ENCODE results near the gene SIL1.
"Not testable (repeated sequence)": the region's sequence is repeated elsewhere in the genome, so short reads cannot be mapped to it uniquely, and the experiment has no call there.

Gene SIL1

GRCh38 chr5:139138109-139138508 lies 60.1 kb downstream of the SIL1 start:
- DNase-seq = no peak

GRCh38 chr5:139137697-139138096 lies 60.5 kb downstream of the SIL1 start:
- no peak for DNase-seq

GRCh38 chr5:139134906-139135305 lies 63.3 kb downstream of the SIL1 start:
- DNase-seq = no peak

GRCh38 chr5:139133282-139133681 lies 64.9 kb downstream of the SIL1 start:
- DNase-seq = no peak

- no peak for DNase-seq
These were observed 65.7 kb downstream of the SIL1 start for GRCh38 chr5:139132515-139132914.

GRCh38 chr5:139131921-139132432 lies 66.2 kb downstream of the SIL1 start:
- DNase-seq = no peak

GRCh38 chr5:139131465-139131864 lies 66.7 kb downstream of the SIL1 start:
- no peak for DNase-seq

- no peak for DNase-seq
These were observed 67.1 kb downstream of the SIL1 start for GRCh38 chr5:139131062-139131461.

GRCh38 chr5:139130214-139130613 lies 68.0 kb downstream of the SIL1 start:
- no peak for DNase-seq

- DNase-seq = no peak
These were observed 71.5 kb downstream of the SIL1 start for GRCh38 chr5:139126711-139127111.

- DNase-seq = no peak
These were observed 72.2 kb downstream of the SIL1 start for GRCh38 chr5:139125991-139126390.

- DNase-seq = no peak
These were observed 73.2 kb downstream of the SIL1 start for GRCh38 chr5:139124774-139125520.

- no peak for DNase-seq
These were observed 77.0 kb downstream of the SIL1 start for GRCh38 chr5:139121120-139121519.

GRCh38 chr5:139120521-139120920 lies 77.6 kb downstream of the SIL1 start:
- DNase-seq = no peak

- DNase-seq = no peak
These were observed 79.4 kb downstream of the SIL1 start for GRCh38 chr5:139118804-139119203.

GRCh38 chr5:139117342-139117884 lies 80.8 kb downstream of the SIL1 start:
- no peak for DNase-seq

- no peak for DNase-seq
These were observed 82.0 kb downstream of the SIL1 start for GRCh38 chr5:139116100-139116655.

GRCh38 chr5:139113892-139114291 lies 84.3 kb downstream of the SIL1 start:
- DNase-seq = no peak

GRCh38 chr5:139112362-139112761 lies 85.8 kb downstream of the SIL1 start:
- not testable (repeated sequence) for DNase-seq

GRCh38 chr5:139110526-139111168 lies 87.5 kb downstream of the SIL1 start:
- no peak for DNase-seq

GRCh38 chr5:139108063-139108824 lies 89.9 kb downstream of the SIL1 start:
- no peak for DNase-seq

- no peak for DNase-seq
These were observed 92.5 kb downstream of the SIL1 start for GRCh38 chr5:139105621-139106071.
